ENCODE results near the gene RAB3C.

RAB3C gene

DNA sequence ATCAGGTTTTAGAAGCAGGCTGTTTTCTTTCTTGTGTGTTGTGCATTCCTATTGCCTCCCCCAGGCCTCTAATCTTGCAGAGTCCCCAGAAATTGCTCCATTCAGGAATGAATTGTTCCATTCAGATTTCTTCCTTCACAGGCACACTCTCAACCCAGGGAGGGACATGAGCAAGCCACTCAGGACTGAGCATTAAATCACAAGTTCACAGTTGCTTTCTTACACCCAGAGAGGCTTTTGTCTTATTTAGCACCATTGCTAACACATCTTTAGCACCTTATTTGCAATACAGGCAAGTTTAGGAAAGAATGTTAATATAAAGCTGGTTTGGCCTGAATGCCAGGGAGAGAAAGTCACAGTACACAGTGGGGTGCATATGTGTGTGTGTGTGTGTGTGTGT, 221.4 kb downstream of the RAB3C start:
- Histone ChIP-seq H3K4me2 (ENCODE audit: low read length) (no peak overlapping the region), H3K9ac (ENCODE audit: low read length) (no peak overlapping the region), H3K27ac (ENCODE audit: low read length) (no peak overlapping the region), H3K27me3 (ENCODE audit: low read depth, low read length) (no peaks in the 10 kb centered on the region), H3K79me2 (ENCODE audit: low read length) (no peaks in the 10 kb centered on the region), H3K4me1 (ENCODE audit: low read length) (no peaks in the 10 kb centered on the region), H3K4me3 (ENCODE audit: low read length) (no peak overlapping the region), H3K36me3 (replicated peaks; ENCODE audit: low read depth, low read length) (no peaks in the 10 kb centered on the region), H3K9me3 (ENCODE audit: insufficient read depth, low read length) (no peaks in the 10 kb centered on the region), H4K20me1 (ENCODE audit: insufficient read depth, low read length) (no peaks in the 10 kb centered on the region), H2AFZ (ENCODE audit: low read depth, low read length) (no peak overlapping the region)
- no peak for TF ChIP-seq EZH2phosphoT487 (IDR thresholded peaks at IDR 0.05; ENCODE audit: low read depth)
- TF ChIP-seq, protein P1, sequence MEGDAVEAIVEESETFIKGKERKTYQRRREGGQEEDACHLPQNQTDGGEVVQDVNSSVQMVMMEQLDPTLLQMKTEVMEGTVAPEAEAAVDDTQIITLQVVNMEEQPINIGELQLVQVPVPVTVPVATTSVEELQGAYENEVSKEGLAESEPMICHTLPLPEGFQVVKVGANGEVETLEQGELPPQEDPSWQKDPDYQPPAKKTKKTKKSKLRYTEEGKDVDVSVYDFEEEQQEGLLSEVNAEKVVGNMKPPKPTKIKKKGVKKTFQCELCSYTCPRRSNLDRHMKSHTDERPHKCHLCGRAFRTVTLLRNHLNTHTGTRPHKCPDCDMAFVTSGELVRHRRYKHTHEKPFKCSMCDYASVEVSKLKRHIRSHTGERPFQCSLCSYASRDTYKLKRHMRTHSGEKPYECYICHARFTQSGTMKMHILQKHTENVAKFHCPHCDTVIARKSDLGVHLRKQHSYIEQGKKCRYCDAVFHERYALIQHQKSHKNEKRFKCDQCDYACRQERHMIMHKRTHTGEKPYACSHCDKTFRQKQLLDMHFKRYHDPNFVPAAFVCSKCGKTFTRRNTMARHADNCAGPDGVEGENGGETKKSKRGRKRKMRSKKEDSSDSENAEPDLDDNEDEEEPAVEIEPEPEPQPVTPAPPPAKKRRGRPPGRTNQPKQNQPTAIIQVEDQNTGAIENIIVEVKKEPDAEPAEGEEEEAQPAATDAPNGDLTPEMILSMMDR (IDR thresholded peaks at IDR 0.05; ENCODE audit: low read depth, low read length) = no peak

DNA sequence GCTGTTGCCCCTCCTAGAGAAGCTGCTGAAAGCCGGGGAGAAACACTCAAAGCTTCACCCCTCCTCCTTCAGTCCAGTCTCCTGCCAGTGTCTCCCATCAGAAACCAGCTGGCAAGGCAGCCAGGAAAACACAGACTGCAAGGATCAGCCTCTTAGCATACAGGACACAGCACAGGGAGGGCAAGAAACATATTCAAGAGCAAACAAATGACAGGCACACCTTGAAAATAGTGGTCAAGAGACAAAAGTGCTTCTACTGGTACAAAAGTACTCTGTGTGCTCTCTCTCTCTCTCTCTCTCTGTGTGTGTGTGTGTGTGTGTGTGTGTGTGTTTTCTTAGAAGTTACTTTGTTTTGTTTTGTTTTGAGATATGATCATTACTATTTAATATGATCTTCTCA, 227.2 kb downstream of the RAB3C start:
- Histone ChIP-seq H3K9me3 (ENCODE audit: insufficient read depth, low read length) (no peaks in the 10 kb centered on the region), H3K4me3 (ENCODE audit: low read length) (no peak overlapping the region), H3K36me3 (replicated peaks; ENCODE audit: low read depth, low read length) (no peaks in the 10 kb centered on the region), H4K20me1 (ENCODE audit: insufficient read depth, low read length) (no peaks in the 10 kb centered on the region), H3K27me3 (ENCODE audit: low read depth, low read length) (no peaks in the 10 kb centered on the region), H3K4me1 (ENCODE audit: low read length) (no peaks in the 10 kb centered on the region), H3K9ac (ENCODE audit: low read length) (no peak overlapping the region), H3K79me2 (ENCODE audit: low read length) (no peaks in the 10 kb centered on the region), H3K27ac (ENCODE audit: low read length) (no peak overlapping the region), H3K4me2 (ENCODE audit: low read length) (no peak overlapping the region), H2AFZ (ENCODE audit: low read depth, low read length) (no peak overlapping the region)
- no peak for TF ChIP-seq EZH2phosphoT487 (IDR thresholded peaks at IDR 0.05; ENCODE audit: low read depth)
- TF ChIP-seq, protein P1 (IDR thresholded peaks at IDR 0.05; ENCODE audit: low read depth, low read length) = no peak

DNA sequence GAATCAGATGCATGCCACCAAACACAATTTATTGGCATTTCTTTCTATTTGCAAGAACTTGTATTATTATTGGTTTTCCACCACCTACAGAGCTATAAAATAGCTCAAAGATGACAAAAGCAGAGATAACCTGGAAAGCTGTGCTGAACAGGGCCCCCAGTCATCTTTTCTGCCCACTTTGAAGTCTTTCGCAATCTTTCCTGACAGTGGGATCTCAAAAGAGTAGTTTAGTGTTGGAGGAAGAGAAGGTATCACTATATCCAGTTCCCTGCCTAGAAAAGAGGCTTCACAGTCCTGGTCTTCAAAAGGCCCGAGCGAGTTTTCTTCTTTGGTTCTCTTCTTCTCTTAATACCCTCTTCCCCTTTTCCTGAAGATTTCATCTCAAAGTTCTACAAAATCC, 231.0 kb downstream of the RAB3C start:
- Histone ChIP-seq H3K4me3 (ENCODE audit: low read length) (no peak overlapping the region), H3K4me1 (ENCODE audit: low read length) (peaks cover 10% of the 10 kb centered on the region), H3K79me2 (ENCODE audit: low read length) (no peaks in the 10 kb centered on the region), H3K27ac (ENCODE audit: low read length) (no peak overlapping the region), H4K20me1 (ENCODE audit: insufficient read depth, low read length) (no peaks in the 10 kb centered on the region), H3K9ac (ENCODE audit: low read length) (no peak overlapping the region), H3K27me3 (ENCODE audit: low read depth, low read length) (no peaks in the 10 kb centered on the region), H3K4me2 (ENCODE audit: low read length) (no peak overlapping the region), H3K36me3 (replicated peaks; ENCODE audit: low read depth, low read length) (no peaks in the 10 kb centered on the region), H3K9me3 (ENCODE audit: insufficient read depth, low read length) (no peaks in the 10 kb centered on the region), H2AFZ (ENCODE audit: low read depth, low read length) (no peak overlapping the region)
- TF ChIP-seq, protein P1 (IDR thresholded peaks at IDR 0.05; ENCODE audit: low read depth, low read length) = no peak
- no peak for TF ChIP-seq EZH2phosphoT487 (IDR thresholded peaks at IDR 0.05; ENCODE audit: low read depth)

DNA sequence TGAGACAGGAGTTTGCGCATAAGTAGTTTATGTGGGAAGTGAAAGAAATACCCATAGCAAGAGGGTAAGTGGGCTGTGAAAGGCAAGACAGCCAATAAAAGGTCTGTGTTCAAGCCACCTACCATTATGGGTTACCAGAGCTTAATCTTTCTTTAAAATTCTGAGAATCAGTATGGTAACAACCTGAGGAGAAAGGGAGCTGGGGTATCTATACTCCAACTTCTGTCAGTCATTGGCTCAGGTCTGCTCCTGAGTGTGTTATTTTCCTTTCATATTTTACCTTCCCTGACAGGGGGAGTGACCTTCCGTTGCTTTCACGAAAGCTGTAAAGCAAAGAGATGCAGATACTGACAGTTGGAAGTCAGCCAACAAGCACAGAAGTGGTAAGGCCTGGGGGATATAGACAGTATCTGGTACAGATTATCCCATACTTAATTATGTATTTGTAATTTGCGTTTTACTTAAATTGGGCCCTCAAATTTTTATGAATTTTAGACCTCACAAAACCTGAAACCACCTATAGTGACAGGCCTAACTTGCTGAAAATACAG, 233.4 kb downstream of the RAB3C start:
- Histone ChIP-seq H3K36me3 (replicated peaks; ENCODE audit: low read depth, low read length) (no peaks in the 10 kb centered on the region), H3K9ac (ENCODE audit: low read length) (no peak overlapping the region), H4K20me1 (ENCODE audit: insufficient read depth, low read length) (no peaks in the 10 kb centered on the region), H3K4me1 (ENCODE audit: low read length) (peaks cover 10% of the 10 kb centered on the region), H3K4me3 (ENCODE audit: low read length) (no peak overlapping the region), H3K27ac (ENCODE audit: low read length) (no peak overlapping the region), H3K4me2 (ENCODE audit: low read length) (no peak overlapping the region), H2AFZ (ENCODE audit: low read depth, low read length) (no peak overlapping the region), H3K9me3 (ENCODE audit: insufficient read depth, low read length) (no peaks in the 10 kb centered on the region), H3K27me3 (ENCODE audit: low read depth, low read length) (no peaks in the 10 kb centered on the region), H3K79me2 (ENCODE audit: low read length) (no peaks in the 10 kb centered on the region)
- TF ChIP-seq, protein P1 (IDR thresholded peaks at IDR 0.05; ENCODE audit: low read depth, low read length) = no peak
- no peak for TF ChIP-seq EZH2phosphoT487 (IDR thresholded peaks at IDR 0.05; ENCODE audit: low read depth)
